Gastroesophageal sphincter (tissue), 4 donors: ENCODE measurements around the gene ZNF337. TPM values are rescaled to one million over a fixed set of nuclear protein-coding genes. Genes with fewer than 3 reads are reported as not detected.

Experiments used
- ATAC-seq: fragments of 150-250 bp; one replicate; pipeline ENCODE4 v1.9.1; 2016; ENCODE audit warnings: mild to moderate bottlenecking, moderate library complexity
- H3K27ac ChIP-seq, 4 donors: fragments of 200-600 bp; sonication (generic) in 3 of 4; 1 replicate in 3 of 4; 2 replicates in 1 of 4; pipeline ENCODE4 v1.5.1; 2016 to 2019
- H3K27me3 ChIP-seq: fragments of 200-600 bp; sonication (generic); one replicate; pipeline ENCODE4 v1.5.1; 2019
- H3K36me3 ChIP-seq, 2 donors: fragments of 200-600 bp; sonication (generic); one replicate each; pipeline ENCODE4 v1.5.1; 2019; ENCODE audit warnings: control low read depth in 1 of 2
- H3K4me1 ChIP-seq, 3 donors: fragments of 200-600 bp; sonication (generic); 1 replicate in 2 of 3; 2 replicates in 1 of 3; pipeline ENCODE4 v1.5.1; 2016 to 2019; ENCODE audit warnings: control low read depth in 2 of 3
- H3K4me3 ChIP-seq, 2 donors: fragments of 200-600 bp; sonication (generic); one replicate each; pipeline ENCODE4 v1.5.1; 2019; ENCODE audit warnings: mild to moderate bottlenecking in 1 of 2, moderate library complexity in 1 of 2
- H3K9me3 ChIP-seq, 3 donors: fragments of 200-600 bp; sonication (generic); one replicate each; pipeline ENCODE4 v1.5.1; 2017 to 2019; ENCODE audit warnings: control low read depth in 2 of 3
- EP300 ChIP-seq: sonication (generic); formaldehyde crosslinking; IDR thresholded peaks from one replicate; pipeline ENCODE4 v1.6.1; 2017; ENCODE audit warnings: antibody characterized with exemption, mild to moderate bottlenecking
- POLR2A ChIP-seq, 2 donors: fragments of 450-650 bp; IDR thresholded peaks; one replicate each; pipeline ENCODE4 v1.6.1; 2017; ENCODE audit warnings: antibody characterized with exemption in 2 of 2, mild to moderate bottlenecking in 2 of 2, moderate library complexity in 1 of 2
- POLR2AphosphoS5 ChIP-seq: sonication (generic); formaldehyde crosslinking; IDR thresholded peaks from one replicate; pipeline ENCODE4 v1.6.1; 2017; ENCODE audit warnings: antibody characterized with exemption
- WGBS, 2 donors: methylation state at CpG; one replicate each; pipeline ENCODE4 v1.1.5; 2018; ENCODE audit warnings: low coverage in 1 of 2; 5-methylcytosine and 5-hydroxymethylcytosine counted together
- total RNA-seq, 4 donors: library from RNA; depleted of rRNA; stranded (reverse); fragments of >200 nt; gene quantifications; one replicate each; pipeline ENCODE4 v1.1.0, GENCODE V29; 2016
- TF ChIP-seq, protein P1 (sequence below), 4 experiments: fragments of 200-600 bp in 2 of 4; fragments of 450-650 bp in 2 of 4; sonication (generic) in 1 of 4; IDR thresholded peaks; one replicate each; pipeline ENCODE4 v1.5.1; 2017 to 2019; ENCODE audit warnings: antibody characterized with exemption in 4 of 4, mild to moderate bottlenecking in 2 of 4, moderate library complexity in 2 of 4

The ZNF337 gene
- total RNA-seq, 4 donors from 2014 or later = 14.9 to 23.3 (median 18.7) TPM

DNA sequence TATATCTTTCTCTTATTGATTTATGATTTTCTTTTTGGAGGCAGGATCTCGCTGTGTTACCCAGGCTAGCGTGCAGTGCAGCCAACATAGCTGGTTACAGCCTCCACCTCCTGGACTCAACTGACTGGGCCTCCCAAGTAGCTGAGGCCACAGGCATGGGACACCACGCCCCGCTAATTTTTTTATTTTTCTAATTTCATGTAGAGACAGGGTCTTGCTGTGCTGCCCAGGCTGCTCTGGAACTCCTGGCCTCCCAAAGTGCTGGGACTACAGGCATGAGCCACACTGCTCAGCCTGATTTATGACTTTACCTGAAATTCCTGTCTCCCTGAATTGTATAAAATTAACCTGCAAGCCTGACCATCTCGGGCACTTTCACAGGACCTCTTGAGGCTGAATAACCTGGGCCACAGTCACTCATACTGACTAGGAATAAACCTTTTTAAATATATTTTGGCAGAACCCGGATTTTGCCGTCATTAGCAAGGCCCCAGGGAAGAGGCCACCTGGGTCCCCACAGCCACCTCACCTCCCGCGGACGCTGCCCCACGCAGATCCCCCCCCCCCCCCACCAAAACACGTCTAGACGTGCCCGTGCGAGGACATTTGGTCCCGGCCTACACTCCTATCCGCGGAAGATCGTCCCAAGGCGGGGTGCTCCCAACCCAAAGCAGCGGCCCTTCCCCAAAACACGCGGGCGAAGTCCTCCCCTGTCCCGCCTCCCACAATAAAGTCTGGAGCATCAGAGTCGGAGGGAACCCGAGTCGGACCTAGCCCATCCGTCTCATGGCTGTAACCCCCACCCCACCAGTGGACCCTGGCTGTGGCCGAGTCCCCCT lies 902 bp downstream of the ZNF337 start:
- TF ChIP-seq EP300 (no peak), POLR2A (IDR thresholded peaks at IDR 0.05) (no peak), POLR2AphosphoS5 (no peak)
- TF ChIP-seq, protein P1, sequence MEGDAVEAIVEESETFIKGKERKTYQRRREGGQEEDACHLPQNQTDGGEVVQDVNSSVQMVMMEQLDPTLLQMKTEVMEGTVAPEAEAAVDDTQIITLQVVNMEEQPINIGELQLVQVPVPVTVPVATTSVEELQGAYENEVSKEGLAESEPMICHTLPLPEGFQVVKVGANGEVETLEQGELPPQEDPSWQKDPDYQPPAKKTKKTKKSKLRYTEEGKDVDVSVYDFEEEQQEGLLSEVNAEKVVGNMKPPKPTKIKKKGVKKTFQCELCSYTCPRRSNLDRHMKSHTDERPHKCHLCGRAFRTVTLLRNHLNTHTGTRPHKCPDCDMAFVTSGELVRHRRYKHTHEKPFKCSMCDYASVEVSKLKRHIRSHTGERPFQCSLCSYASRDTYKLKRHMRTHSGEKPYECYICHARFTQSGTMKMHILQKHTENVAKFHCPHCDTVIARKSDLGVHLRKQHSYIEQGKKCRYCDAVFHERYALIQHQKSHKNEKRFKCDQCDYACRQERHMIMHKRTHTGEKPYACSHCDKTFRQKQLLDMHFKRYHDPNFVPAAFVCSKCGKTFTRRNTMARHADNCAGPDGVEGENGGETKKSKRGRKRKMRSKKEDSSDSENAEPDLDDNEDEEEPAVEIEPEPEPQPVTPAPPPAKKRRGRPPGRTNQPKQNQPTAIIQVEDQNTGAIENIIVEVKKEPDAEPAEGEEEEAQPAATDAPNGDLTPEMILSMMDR (IDR thresholded peaks at IDR 0.05) = no peak
- peaks cover 0 to 17% (median 0%) of the 10 kb centered on the region in 3 donors for H3K9me3 ChIP-seq
- peaks cover 0 to 26% (median 6%) of the 10 kb centered on the region in 3 donors for H3K4me1 ChIP-seq
- peaks cover 0 to 3% of the 10 kb centered on the region in 2 donors for H3K36me3 ChIP-seq
- peak overlapping the region; percentile 76 to 95 (median 90) for H3K27ac ChIP-seq
- no peaks in the 10 kb centered on the region for H3K27me3 ChIP-seq
- 29 to 33% methylated on average over 7 to 12 of the region's 30 CpGs for WGBS, 2 donors
- peak; percentile 3 for ATAC-seq
- H3K4me3 ChIP-seq = peak overlapping the region; percentile 86 to 90

DNA sequence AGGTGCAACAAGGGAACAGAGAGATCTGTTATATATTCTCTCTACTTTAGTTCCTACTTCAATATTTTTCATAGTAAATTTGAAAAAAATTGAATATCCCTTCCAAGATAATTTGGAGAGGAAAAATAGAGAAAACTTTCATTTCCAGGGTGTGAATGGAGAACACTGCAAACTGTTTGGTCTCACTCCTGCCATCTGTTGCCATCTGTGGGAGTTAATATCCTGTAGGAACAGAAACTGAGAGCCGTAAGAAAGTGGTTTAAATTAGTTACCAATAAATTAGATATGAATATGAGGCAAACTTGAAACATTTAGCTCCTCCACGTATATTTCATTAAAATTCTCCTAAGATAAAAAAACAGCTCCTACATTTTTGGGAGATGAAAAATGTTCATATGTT lies 4.2 kb downstream of the ZNF337 start:
- Histone ChIP-seq H3K27ac (no peak overlapping the region), H3K9me3 (no peaks in the 10 kb centered on the region), H3K4me1 (peaks cover 0 to 30% (median 6%) of the 10 kb centered on the region in 3 donors), H3K36me3 (peaks cover 0 to 3% of the 10 kb centered on the region in 2 donors), H3K27me3 (no peaks in the 10 kb centered on the region), H3K4me3 (no peak overlapping the region)
- 51 to 67% methylated on average over 2 of the region's 2 CpGs for WGBS, 2 donors
- no peak for ATAC-seq
- no peak for TF ChIP-seq EP300
- TF ChIP-seq POLR2AphosphoS5 = no peak
- TF ChIP-seq POLR2A (IDR thresholded peaks at IDR 0.05) = no peak
- TF ChIP-seq, protein P1 (IDR thresholded peaks at IDR 0.05) = no peak

DNA sequence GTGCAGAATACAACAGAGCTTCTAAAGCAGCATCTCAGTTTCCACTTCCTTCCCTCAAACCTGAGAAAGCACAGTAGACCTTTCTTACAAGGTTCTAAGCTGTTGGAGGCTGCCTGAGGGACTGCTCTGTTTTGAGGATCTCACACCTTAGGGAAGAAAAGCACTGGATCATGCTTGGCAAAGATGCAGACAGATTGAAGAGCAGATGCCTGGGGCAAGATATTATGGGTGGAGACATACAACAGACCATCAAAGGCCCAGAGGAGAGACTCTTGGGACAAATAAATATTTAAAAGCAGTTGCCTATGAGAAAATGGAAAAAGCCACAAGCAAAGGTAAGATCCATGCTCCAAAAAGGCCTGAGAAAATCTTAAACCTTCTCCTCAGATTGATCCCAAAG lies 6.2 kb downstream of the ZNF337 start:
- Histone ChIP-seq H3K4me3 (no peak overlapping the region), H3K9me3 (no peaks in the 10 kb centered on the region), H3K27me3 (no peaks in the 10 kb centered on the region), H3K36me3 (peaks cover 0 to 17% of the 10 kb centered on the region in 2 donors), H3K4me1 (peaks cover 0 to 21% (median 3%) of the 10 kb centered on the region in 3 donors), H3K27ac (no peak overlapping the region)
- TF ChIP-seq EP300 (no peak), POLR2A (IDR thresholded peaks at IDR 0.05) (no peak)
- TF ChIP-seq, protein P1 (IDR thresholded peaks at IDR 0.05) = no peak
- no peak for ATAC-seq

GRCh38 chr20:25686081-25687067 lies 10.3 kb downstream of the ZNF337 start:
- 92 to 94% methylated on average over 2 to 3 of the region's 8 CpGs for WGBS, 2 donors
- Histone ChIP-seq H3K9me3 (no peaks in the 10 kb centered on the region), H3K27me3 (no peaks in the 10 kb centered on the region), H3K36me3 (peaks cover 0 to 47% of the 10 kb centered on the region in 2 donors), H3K4me1 (peaks cover 0 to 6% (median 0%) of the 10 kb centered on the region in 3 donors), H3K27ac (no peak overlapping the region), H3K4me3 (no peak overlapping the region)
- no peak for ATAC-seq
- TF ChIP-seq, protein P1 (IDR thresholded peaks at IDR 0.05) = no peak
- no peak for TF ChIP-seq EP300
- no peak for TF ChIP-seq POLR2A (IDR thresholded peaks at IDR 0.05)
- no peak for TF ChIP-seq POLR2AphosphoS5
